KMS-11 (cell line): ENCODE data around the gene DAB2.
"Not testable (repeated sequence)": the region's sequence is repeated elsewhere in the genome, so short reads cannot be mapped to it uniquely, and the experiment has no call there.

Source experiments
- H2AFZ ChIP-seq: fragments of 200-600 bp; sonication (generic); 2 replicates; pipeline ENCODE4 v1.6.1; 2016; ENCODE audit warnings: antibody characterized with exemption, mixed run types, low read depth
- H3K27ac ChIP-seq: fragments of 200-600 bp; sonication (generic); 2 replicates; pipeline ENCODE4 v1.6.1; 2016; ENCODE audit warnings: mild to moderate bottlenecking, mixed run types
- H3K27me3 ChIP-seq: fragments of 200-600 bp; sonication (generic); 2 replicates; pipeline ENCODE4 v1.6.1; 2017; ENCODE audit warnings: mild to moderate bottlenecking, low read depth, mixed run types, moderate library complexity; ENCODE audit not compliant: insufficient read depth
- H3K36me3 ChIP-seq: fragments of 200-600 bp; sonication (generic); 2 replicates; pipeline ENCODE4 v1.6.1; 2017; ENCODE audit warnings: mild to moderate bottlenecking, mixed run types; ENCODE audit not compliant: insufficient read depth
- H3K4me1 ChIP-seq: fragments of 200-600 bp; sonication (generic); 2 replicates; pipeline ENCODE4 v1.6.1; 2016; ENCODE audit warnings: mild to moderate bottlenecking, low read depth, mixed run types; ENCODE audit not compliant: poor library complexity, severe bottlenecking
- H3K4me2 ChIP-seq: fragments of 200-600 bp; sonication (generic); 2 replicates; pipeline ENCODE4 v1.7.0; 2016; ENCODE audit warnings: mild to moderate bottlenecking, mixed run types
- H3K4me3 ChIP-seq: fragments of 200-600 bp; sonication (generic); IDR thresholded peaks from 2 replicates; pipeline ENCODE4 v1.6.1; 2017; ENCODE audit warnings: low read depth, low read length, mixed read lengths; ENCODE audit not compliant: insufficient read depth
- H3K79me2 ChIP-seq: fragments of 200-600 bp; sonication (generic); 2 replicates; pipeline ENCODE4 v1.6.1; 2016; ENCODE audit warnings: low read depth, mixed run types; ENCODE audit not compliant: insufficient read depth
- H3K9ac ChIP-seq: fragments of 200-600 bp; sonication (generic); 2 replicates; pipeline ENCODE4 v1.6.1; 2016; ENCODE audit warnings: mild to moderate bottlenecking, mixed run types
- H4K20me1 ChIP-seq: fragments of 200-600 bp; sonication (generic); 2 replicates; pipeline ENCODE4 v1.6.1; 2016; ENCODE audit warnings: mild to moderate bottlenecking, mixed run types; ENCODE audit not compliant: insufficient read depth
- TF ChIP-seq, protein P1 (sequence below): fragments of 200-600 bp; sonication (generic); conservative IDR thresholded peaks from 2 replicates; pipeline ENCODE4 v1.6.1; 2017; ENCODE audit warnings: low read depth, mild to moderate bottlenecking, antibody characterized with exemption, low read length, moderate library complexity, mixed read lengths

Gene DAB2

DNA sequence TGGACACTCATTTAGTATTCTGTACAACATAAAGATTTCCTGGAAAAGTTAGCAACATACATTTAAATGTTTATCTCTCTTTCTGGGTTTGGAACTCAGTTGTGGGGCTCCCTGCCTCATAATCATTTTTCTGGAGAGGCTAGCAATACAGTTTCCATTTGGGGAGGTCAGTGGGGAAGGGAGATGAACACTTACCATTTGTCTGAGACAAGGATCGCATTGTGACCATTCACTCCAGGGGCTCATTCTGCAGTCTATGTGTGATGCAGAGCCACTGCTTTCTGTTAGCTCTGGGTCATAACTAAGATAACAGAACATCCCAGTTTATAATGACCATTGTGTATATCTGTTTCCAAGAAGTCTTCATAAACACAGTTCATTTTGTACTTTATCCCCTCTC, 82.9 kb downstream of the DAB2 start:
- TF ChIP-seq, protein P1, sequence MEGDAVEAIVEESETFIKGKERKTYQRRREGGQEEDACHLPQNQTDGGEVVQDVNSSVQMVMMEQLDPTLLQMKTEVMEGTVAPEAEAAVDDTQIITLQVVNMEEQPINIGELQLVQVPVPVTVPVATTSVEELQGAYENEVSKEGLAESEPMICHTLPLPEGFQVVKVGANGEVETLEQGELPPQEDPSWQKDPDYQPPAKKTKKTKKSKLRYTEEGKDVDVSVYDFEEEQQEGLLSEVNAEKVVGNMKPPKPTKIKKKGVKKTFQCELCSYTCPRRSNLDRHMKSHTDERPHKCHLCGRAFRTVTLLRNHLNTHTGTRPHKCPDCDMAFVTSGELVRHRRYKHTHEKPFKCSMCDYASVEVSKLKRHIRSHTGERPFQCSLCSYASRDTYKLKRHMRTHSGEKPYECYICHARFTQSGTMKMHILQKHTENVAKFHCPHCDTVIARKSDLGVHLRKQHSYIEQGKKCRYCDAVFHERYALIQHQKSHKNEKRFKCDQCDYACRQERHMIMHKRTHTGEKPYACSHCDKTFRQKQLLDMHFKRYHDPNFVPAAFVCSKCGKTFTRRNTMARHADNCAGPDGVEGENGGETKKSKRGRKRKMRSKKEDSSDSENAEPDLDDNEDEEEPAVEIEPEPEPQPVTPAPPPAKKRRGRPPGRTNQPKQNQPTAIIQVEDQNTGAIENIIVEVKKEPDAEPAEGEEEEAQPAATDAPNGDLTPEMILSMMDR = no peak

DNA sequence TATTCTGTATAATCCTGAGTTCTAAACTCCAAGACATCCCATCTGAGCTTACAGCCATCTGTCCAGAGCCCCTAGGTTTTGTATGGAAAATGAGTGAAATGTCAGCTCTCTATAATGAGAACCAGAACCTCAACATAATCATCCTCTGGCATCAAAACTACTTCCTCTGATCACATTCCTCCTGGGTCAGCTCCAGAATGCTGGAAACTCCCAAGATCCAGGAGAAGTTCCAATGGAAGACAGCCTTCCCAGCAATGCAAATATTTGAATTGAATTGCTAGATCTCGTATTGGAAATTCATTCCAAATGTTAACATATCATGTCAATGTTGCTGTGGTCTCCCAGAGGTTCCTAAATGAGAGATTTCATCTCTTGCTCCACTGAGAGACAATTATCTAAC, 84.3 kb downstream of the DAB2 start:
- no peaks in the 10 kb centered on the region for H3K79me2 ChIP-seq
- H2AFZ ChIP-seq = no peak overlapping the region
- no peak overlapping the region for H3K4me3 ChIP-seq
- H3K4me2 ChIP-seq = no peak overlapping the region
- H3K27me3 ChIP-seq = no peaks in the 10 kb centered on the region
- H3K9ac ChIP-seq = no peak overlapping the region
- H3K36me3 ChIP-seq = no peaks in the 10 kb centered on the region
- TF ChIP-seq, protein P1 = no peak
- no peaks in the 10 kb centered on the region for H4K20me1 ChIP-seq
- no peaks in the 10 kb centered on the region for H3K4me1 ChIP-seq
- H3K27ac ChIP-seq = no peak overlapping the region

More for the DNA sequence above, 82.9 kb downstream of the DAB2 start:
- Histone ChIP-seq H2AFZ (no peak overlapping the region), H3K4me2 (no peak overlapping the region), H3K4me1 (no peaks in the 10 kb centered on the region), H3K79me2 (no peaks in the 10 kb centered on the region), H3K36me3 (no peaks in the 10 kb centered on the region), H3K4me3 (no peak overlapping the region), H3K27ac (no peak overlapping the region), H3K27me3 (no peaks in the 10 kb centered on the region), H4K20me1 (no peaks in the 10 kb centered on the region), H3K9ac (no peak overlapping the region)

DNA sequence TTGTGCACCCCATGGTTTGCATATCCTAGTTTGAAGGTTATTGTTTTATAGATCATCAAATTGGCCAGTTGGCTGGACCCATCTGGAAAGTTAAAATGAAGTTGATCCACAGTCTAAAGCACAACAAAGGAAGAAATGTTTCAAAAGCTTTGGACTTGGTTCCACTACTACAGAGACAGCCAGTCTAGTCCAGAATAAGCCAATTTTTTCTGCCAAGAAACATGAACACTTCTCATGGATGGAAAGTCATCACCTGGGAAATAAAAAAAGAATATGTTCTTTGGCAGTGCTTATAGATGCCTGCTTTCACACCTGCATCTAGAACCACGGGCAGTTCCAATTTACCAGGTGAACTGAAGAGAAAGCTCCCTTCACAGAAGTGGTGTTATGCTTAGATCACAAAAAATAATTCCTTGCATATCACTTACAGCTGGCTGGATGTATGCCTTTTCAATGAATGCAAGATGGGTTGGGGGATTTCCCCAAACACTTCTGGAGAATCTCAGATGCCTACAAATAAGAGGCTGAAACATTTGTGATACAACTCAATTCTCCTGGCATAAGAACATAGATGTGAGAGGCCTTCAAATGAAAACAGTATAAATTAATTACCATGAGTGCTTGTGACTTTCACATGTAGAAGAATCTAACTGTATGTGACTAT, 87.4 kb downstream of the DAB2 start:
- no peaks in the 10 kb centered on the region for H3K79me2 ChIP-seq
- H3K4me1 ChIP-seq = no peaks in the 10 kb centered on the region
- H3K27me3 ChIP-seq = no peaks in the 10 kb centered on the region
- H4K20me1 ChIP-seq = no peaks in the 10 kb centered on the region
- no peak overlapping the region for H3K9ac ChIP-seq
- H3K4me3 ChIP-seq = no peak overlapping the region
- no peak overlapping the region for H3K27ac ChIP-seq
- TF ChIP-seq, protein P1 = no peak
- H3K36me3 ChIP-seq = no peaks in the 10 kb centered on the region
- H3K4me2 ChIP-seq = no peak overlapping the region
- no peak overlapping the region for H2AFZ ChIP-seq

GRCh38 chr5:39334296-39334695, 90.5 kb downstream of the DAB2 start:
- H3K9ac ChIP-seq, H2AFZ ChIP-seq, H4K20me1 ChIP-seq, H3K4me1 ChIP-seq, H3K27ac ChIP-seq, H3K4me2 ChIP-seq, H3K79me2 ChIP-seq, H3K36me3 ChIP-seq, H3K4me3 ChIP-seq, H3K27me3 ChIP-seq: not testable (repeated sequence)

DNA sequence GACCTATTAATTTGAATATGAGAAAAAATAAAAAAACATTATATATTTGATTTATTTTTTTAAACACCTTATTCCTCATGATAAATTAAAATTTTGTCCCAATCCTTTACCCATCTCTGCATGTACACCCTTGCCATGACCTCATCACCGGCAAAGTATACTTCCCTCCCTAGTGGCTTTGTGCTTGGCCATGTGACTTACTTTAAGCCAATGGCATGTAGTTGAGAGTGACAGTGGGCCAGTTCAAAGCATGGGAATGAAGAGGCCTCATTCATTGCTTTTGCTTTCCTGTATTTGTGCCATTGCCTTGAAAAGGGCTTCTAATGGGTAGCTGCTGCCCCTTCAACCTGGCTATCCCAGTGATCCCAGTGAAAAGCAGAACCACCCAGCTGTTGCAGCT, 91.7 kb downstream of the DAB2 start:
- no peak overlapping the region for H3K9ac ChIP-seq
- H3K36me3 ChIP-seq = no peaks in the 10 kb centered on the region
- no peaks in the 10 kb centered on the region for H3K27me3 ChIP-seq
- H3K27ac ChIP-seq = no peak overlapping the region
- no peaks in the 10 kb centered on the region for H3K79me2 ChIP-seq
- H3K4me3 ChIP-seq = no peak overlapping the region
- H3K4me1 ChIP-seq = no peaks in the 10 kb centered on the region
- no peak overlapping the region for H3K4me2 ChIP-seq
- TF ChIP-seq, protein P1 = no peak
- no peak overlapping the region for H2AFZ ChIP-seq
- H4K20me1 ChIP-seq = no peaks in the 10 kb centered on the region
